Left kidney (tissue), 2 donors: ENCODE results near the gene HDAC4. TPM values are rescaled to one million over a fixed set of nuclear protein-coding genes. Genes with fewer than 3 reads are reported as not detected.
"Not testable (repeated sequence)": the region's sequence is repeated elsewhere in the genome, so short reads cannot be mapped to it uniquely, and the experiment has no call there.

Experiments used
- DNase-seq: peaks from one replicate; pipeline ENCODE4 v3.0.0-alpha.2; 2013
- polyA plus RNA-seq: library from polyadenylated mRNA; unstranded; fragments of 120-200 nt; gene quantifications from one replicate; pipeline ENCODE4 v1.2.1, GENCODE V29; 2013; ENCODE audit not compliant: insufficient read length

HDAC4 gene
- polyA plus RNA-seq, 1 donor = 13.3 TPM

DNA sequence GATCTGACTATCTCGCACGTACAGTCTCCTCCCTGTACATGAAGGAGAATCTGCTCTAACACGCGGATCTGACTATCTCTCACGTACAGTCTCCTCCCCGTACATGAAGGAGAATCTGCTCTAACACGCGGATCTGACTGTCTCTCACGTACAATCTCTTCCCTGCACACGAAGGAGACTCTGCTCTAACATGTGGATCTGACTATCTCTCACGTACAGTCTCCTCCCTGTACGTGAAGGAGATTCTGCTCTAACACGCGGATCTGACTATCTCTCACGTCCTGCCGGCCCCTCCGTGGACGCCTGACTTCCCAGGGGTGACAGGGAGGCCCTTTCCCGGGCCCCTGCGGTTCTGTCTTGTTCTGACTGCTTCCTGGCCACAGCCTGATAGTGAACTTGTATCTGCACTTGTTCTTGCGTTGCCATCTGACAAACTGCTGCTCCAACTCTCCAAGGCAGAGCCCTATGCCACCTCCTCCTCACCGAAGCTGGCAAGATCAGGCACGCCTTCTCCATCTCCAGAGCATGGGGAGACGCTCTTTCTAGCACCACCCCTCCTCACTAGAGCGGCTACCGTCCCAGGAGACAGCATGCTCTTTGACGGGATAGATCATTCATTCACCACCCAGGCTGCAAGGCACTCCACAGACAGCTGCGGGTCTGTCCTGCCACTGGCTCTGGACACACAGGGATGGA is 314.3 kb downstream of the HDAC4 start:
- no peak for DNase-seq

DNA sequence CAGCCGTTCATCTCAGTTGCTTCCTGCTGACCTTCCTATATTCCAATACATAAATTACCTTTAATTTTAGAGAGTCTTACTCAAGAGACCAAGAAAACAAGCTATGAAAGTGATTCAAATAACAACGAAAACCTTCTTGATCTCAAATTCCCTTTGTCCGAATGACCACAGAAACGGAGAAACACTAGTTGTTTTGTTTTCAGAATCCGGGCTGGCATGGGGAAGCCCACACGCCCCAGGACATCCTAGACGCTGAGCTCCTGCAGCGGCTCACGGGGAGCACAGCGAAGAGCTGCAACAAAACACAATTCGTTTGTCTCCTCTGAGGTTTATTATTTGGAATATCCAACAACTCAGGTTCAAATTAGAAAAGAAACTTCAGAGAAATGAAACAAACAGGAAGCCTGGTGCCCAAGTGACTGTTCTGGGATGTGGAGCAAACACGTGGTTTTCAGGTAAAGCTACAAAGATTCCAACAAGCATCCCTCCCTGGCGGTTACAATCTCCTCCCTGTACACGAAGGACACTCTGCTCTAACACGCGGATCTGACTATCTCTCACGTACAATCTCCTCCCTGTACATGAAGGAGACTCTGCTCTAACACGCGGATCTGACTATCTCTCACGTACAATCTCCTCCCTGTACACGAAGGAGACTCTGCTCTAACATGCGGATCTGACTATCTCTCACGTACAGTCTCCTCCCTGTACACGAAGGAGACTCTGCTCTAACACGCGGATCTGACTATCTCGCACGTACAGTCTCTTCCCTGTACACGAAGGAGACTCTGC is 315.4 kb downstream of the HDAC4 start:
- no peak for DNase-seq

GRCh38 chr2:239084007-239084406 is 316.8 kb downstream of the HDAC4 start:
- no peak for DNase-seq

DNA sequence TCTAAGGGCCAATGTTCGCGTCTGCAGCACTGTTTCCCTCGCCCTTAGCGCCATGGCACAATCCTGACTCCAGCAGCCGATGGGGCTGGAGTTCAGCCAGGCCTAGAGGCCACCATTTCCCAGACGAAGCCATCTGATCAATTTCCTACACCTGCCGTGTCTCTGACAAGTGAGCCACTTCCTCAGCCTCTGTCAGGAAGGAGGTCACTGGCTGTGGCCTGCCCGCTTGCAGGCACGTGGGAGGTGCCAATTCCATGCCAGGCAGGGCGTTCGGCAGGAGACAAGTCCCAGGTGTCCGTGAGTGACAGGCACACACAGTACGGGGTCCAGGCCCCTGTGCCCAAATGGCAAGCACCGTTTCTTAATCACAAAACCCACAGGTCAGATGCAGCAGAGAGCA is 318.4 kb downstream of the HDAC4 start:
- DNase-seq = no peak

DNA sequence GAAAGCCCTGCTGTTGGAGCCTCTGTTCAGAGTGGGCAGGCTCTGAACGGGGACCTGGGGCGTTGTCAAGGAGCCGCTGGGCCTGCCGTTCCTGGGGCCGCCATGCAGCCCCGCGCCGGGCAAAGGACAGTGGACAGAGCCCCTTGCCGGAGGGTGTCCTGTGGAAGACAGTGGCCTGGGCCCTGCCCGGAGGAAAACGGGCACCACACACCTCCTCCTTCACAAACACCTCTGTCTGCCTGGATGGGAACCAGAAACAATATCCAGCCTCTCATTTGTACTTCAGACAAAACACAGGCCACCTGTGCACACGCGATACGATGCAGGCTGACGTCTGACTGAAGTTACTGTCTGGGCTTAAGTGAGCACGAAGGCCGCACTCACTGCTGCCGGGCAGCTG is 319.2 kb downstream of the HDAC4 start:
- DNase-seq = no peak

GRCh38 chr2:239081046-239081445 is 319.8 kb downstream of the HDAC4 start:
- DNase-seq = no peak

GRCh38 chr2:239079671-239080294 is 321.0 kb downstream of the HDAC4 start:
- no peak for DNase-seq

DNA sequence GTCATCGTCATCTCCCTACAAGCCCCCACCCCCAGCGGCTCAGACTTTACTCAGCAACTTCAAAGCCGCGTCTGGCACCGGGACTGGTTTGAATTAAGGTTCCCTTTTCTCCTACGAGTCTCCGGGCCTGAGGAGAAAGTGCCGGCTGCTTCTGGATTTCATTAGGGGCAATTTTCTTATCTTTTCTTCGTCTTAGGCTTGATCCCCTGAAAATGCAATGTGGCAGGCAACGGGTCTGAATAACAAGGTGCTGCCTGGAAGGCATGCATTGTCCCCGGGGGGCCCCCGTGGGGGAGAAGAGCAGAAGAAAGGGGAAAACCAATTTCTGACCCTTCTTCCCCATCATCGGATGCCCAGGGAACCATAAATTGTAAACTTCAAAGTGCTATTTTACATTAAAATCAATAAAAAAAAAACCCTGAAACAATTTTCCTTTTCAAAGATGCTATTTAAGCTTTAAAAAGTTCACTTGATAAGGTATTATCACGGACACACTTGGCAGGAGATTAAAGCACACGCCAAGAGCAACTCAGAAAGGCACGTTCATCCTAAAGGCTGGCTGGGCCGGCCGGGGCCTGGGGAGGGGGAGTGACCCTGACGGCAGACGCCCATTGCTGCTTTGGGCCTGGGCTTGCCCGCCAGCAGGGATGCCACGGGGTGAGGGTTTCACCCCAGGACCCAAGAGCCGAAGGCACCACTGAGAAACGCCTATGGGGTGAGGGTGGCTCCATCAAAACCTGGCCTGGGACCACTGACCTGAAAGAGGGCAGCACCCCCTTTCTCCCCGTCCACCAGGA is 322.5 kb downstream of the HDAC4 start:
- DNase-seq = no peak

GRCh38 chr2:239077260-239077659 is 323.6 kb downstream of the HDAC4 start:
- no peak for DNase-seq

- no peak for DNase-seq
These were observed 324.7 kb downstream of the HDAC4 start for GRCh38 chr2:239075918-239076758.

DNA sequence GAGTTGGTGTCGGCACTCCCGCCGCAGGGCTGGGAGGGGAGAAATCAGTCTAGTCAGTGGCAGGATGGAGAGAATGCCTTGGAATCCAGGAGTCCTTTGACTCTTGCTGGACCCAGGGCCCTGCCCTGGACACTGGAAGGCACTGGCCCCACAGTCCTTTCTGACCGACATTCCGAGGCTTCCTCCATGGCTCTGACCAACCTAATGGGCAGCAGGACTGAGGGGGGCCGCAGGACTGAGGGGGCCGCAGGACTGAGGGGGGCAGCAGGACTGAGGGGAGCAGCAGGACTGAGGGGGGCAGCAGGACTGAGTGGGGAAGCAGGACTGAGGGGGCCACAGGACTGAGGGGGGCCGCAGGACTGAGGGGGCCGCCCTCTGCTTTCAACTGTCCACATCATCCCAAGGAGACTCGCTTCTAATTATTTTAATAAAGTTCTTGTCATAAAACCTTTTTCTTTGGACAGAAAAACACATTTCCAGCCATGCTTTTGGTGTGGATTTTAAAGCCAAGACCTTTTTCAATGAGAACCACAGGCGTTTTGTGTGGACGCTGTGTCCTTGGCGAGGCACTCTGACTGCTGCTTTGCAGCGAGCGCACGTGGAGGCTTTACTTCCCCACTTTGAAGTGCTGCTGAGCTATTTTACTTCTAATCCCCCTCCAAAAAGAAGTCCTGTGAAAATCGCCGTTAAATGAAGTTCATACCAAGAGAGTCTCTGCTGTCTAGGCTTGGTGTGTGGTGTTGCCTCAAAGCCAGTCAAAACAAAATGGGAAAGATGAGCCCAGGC is 326.9 kb downstream of the HDAC4 start:
- DNase-seq = no peak

DNA sequence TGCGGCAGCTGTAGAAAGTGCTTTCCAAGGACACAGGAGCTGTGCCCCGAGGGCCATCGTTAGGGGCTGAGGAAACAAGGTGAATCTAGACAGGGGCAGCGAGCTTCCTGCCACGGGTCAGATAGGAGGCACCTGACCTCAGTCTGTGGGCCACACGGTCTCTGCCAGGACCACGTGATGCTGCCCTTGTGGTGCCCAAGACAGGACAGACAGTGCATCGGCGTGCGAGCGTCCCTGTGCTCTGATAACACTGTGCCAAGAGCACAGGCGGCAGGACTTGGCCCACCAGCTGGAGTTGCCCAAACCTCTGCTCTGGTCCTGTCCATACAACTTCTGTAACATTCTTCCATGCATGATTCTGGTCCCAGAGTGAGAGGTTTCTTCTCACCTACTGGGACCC is 327.6 kb downstream of the HDAC4 start:
- DNase-seq = no peak

GRCh38 chr2:239072786-239073185 is 328.0 kb downstream of the HDAC4 start:
- no peak for DNase-seq

- no peak for DNase-seq
These were observed 330.4 kb downstream of the HDAC4 start for GRCh38 chr2:239070466-239070865.

GRCh38 chr2:239069362-239070333 is 331.2 kb downstream of the HDAC4 start:
- not testable (repeated sequence) for DNase-seq

- no peak for DNase-seq
These were observed 332.4 kb downstream of the HDAC4 start for GRCh38 chr2:239068411-239068810.

DNA sequence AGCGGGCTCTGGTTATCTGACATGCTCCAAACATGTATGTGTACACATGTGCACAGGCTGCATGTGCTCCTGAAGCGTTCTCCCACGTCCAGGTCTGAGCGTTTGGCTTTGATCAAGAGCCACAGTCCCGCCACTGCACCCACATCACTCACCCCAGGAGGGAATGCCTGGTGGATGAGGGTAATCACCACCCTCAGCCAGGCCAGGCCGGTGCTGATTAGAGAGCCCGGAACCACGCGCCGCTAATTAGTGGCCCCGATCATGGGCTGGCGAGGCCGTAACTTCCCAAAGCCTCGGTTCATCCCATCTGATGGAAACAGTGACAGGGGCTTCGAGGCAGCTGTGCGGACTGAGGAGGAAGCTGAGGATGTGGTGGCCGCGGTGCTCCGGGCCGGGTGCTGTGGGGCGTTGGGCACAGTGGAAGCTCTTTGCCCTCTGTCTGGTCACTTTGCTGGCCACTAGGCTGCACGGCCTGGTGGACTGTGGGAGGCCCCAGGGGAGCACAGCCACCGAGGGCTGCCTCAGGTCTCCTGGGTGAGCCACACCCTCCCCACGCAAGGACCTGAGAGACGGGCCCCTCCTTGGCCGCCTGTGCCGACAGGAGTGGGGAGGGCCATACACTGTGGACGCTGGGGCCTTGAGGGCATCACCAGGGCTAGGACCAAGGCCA is 333.5 kb downstream of the HDAC4 start:
- DNase-seq = no peak

- DNase-seq = no peak
These were observed 334.2 kb downstream of the HDAC4 start for GRCh38 chr2:239066597-239066996.

DNA sequence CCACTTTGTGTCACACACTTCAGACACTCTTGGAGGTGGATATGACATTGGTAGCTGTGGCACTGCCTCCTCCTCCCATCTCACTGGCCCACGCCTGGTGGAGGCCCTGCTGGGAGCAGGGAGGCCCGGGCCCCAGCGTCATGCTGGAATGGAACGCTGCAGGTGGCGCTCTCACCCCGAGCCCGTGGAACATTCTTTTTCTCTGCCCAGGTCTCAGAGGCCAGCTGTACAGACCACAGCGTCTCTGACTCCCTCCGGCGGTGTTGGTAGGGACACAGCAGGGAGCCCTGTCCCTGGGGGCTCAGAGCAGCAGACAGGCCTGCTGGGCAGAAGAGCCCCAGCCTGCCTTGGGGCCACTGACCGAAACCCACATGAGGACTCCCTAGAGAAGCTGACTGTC is 334.9 kb downstream of the HDAC4 start:
- DNase-seq = no peak
